ENCODE results near the gene ATF7IP2. TPM values are rescaled to one million over a fixed set of nuclear protein-coding genes. Genes with fewer than 3 reads are reported as not detected.
A peak's percentile ranks its signal among the peaks of the same experiment; 100 is the strongest.

ATF7IP2 gene
- total and polyA plus RNA-seq, 9 of the 15 experiments (the other 6 are each of a cell fraction or from before 2014, with no cell fraction given), result 131 to 515 (median 196) TPM

DNA sequence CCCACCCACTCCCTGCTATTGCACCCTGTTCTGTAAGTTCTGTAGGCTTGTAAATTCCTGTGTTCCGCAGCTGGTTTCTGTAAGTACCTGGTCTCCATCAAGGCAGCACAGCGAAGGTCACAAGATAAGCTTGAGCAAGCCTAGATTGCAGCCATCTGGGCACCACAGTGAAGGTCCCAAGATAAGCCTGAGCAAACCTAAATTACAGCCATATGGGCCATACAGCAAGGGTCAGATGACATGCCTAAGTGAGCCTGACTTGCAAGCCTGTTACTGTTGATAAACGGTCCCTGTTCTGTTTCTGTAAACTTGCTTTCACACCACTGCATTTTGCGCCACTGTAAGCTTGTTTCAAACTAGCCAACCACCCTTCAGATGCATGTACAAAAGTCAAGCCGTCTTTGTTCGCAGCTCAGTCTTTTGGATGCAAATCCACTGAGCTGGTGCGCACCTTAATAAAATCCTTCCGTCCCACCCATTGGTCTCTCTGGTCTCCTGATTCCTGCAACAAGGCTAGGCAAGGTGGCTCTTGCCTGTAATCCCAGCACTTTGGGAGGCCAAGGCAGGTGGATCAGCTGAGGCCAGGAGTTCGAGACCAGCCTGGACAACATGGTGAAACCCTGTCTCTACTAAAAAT lies 42.6 kb upstream of the ATF7IP2 start (continued):
- peak; percentile 70; the same call in 1 of the 2 replicates for TF ChIP-seq PML (IDR thresholded peaks at IDR 0.05; ENCODE audit: low read length)
- TF ChIP-seq, protein P1, sequence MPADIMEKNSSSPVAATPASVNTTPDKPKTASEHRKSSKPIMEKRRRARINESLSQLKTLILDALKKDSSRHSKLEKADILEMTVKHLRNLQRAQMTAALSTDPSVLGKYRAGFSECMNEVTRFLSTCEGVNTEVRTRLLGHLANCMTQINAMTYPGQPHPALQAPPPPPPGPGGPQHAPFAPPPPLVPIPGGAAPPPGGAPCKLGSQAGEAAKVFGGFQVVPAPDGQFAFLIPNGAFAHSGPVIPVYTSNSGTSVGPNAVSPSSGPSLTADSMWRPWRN (IDR thresholded peaks at IDR 0.05; ENCODE audit: low read depth), result peak; percentile 26; the same call in 1 of the 2 replicates
- TF ChIP-seq, protein P2, sequence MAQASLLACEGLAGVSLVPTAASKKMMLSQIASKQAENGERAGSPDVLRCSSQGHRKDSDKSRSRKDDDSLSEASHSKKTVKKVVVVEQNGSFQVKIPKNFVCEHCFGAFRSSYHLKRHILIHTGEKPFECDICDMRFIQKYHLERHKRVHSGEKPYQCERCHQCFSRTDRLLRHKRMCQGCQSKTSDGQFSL (CRISPR knock-in tag; IDR thresholded peaks at IDR 0.05), result no peak
- TF ChIP-seq, protein P2 (tag; IDR thresholded peaks at IDR 0.05), result no peak
- no peak for TF ChIP-seq ZBTB26 (CRISPR knock-in tag; IDR thresholded peaks at IDR 0.05)
- no peak for TF ChIP-seq POLR2AphosphoS2 (IDR thresholded peaks at IDR 0.05; ENCODE audit: low read length)
- TF ChIP-seq MCM5 (IDR thresholded peaks at IDR 0.05; ENCODE audit: low read depth), result no peak
- no peak for TF ChIP-seq ESRRB (CRISPR knock-in tag; IDR thresholded peaks at IDR 0.05; ENCODE audit: borderline replicate concordance)
- TF ChIP-seq XRCC3 (IDR thresholded peaks at IDR 0.05), result peak; percentile 35; the same call in 1 of the 2 replicates
- TF ChIP-seq, protein P3, sequence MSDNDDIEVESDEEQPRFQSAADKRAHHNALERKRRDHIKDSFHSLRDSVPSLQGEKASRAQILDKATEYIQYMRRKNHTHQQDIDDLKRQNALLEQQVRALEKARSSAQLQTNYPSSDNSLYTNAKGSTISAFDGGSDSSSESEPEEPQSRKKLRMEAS (CRISPR knock-in tag; IDR thresholded peaks at IDR 0.05), result no peak
- no peak for TF ChIP-seq ARID3A (IDR thresholded peaks at IDR 0.05; ENCODE audit: borderline replicate concordance, low read depth, low read length)
- TF ChIP-seq ATF7 (IDR thresholded peaks at IDR 0.05), result no peak
- no peak for TF ChIP-seq MEF2D (tag; conservative IDR thresholded peaks at IDR 0.05; ENCODE audit: low read depth)
- peak; percentile 37; the same call in 1 of the 2 replicates for TF ChIP-seq RNF2 (IDR thresholded peaks at IDR 0.05)
- TF ChIP-seq HDAC1 (IDR thresholded peaks at IDR 0.05), result peak in 1 of 2 experiments; percentile 55; a peak in 1 of 4 replicates
- TF ChIP-seq RHOXF2B (CRISPR knock-in tag; conservative IDR thresholded peaks at IDR 0.05), result no peak
- no peak for TF ChIP-seq HIVEP1 (CRISPR knock-in tag; IDR thresholded peaks at IDR 0.05)
- TF ChIP-seq SOX6 (IDR thresholded peaks at IDR 0.05), result peak; percentile 78
